Breast epithelium (tissue), 4 donors: ENCODE results near the gene LIN7A. TPM values are rescaled to one million over a fixed set of nuclear protein-coding genes. Genes with fewer than 3 reads are reported as not detected.

ENCODE experiments used
- DNase-seq, 2 donors: peaks; one replicate each; pipeline ENCODE4 v3.0.0-alpha.2; 2019; ENCODE audit warnings: low spot score in 2 of 2
- H3K27ac ChIP-seq, 2 donors: fragments of 200-600 bp; sonication (generic) in 1 of 2; one replicate each; pipeline ENCODE4 v1.5.1; 2016 to 2019; ENCODE audit warnings: mild to moderate bottlenecking in 1 of 2
- H3K27me3 ChIP-seq, 2 donors: fragments of 200-600 bp; sonication (generic) in 1 of 2; one replicate each; pipeline versions ENCODE4 v1.5.1 to v1.6.0; 2017 to 2019; ENCODE audit warnings: control low read depth in 1 of 2, mild to moderate bottlenecking in 1 of 2
- H3K36me3 ChIP-seq: fragments of 200-600 bp; one replicate; pipeline ENCODE4 v1.5.1; 2019
- H3K4me1 ChIP-seq, 2 donors: fragments of 200-600 bp; sonication (generic); one replicate each; pipeline ENCODE4 v1.5.1; 2016 to 2019; ENCODE audit warnings: control low read depth in 1 of 2
- H3K4me3 ChIP-seq, 3 donors: fragments of 200-600 bp; sonication (generic); 1 replicate in 2 of 3; 2 replicates in 1 of 3; pipeline ENCODE4 v1.5.1; 2016 to 2019; ENCODE audit warnings: mild to moderate bottlenecking in 3 of 3, moderate library complexity in 2 of 3
- H3K9me3 ChIP-seq, 2 donors: fragments of 200-600 bp; sonication (generic) in 1 of 2; one replicate each; pipeline ENCODE4 v1.5.1; 2016 to 2019; ENCODE audit warnings: control low read depth in 1 of 2
- POLR2A ChIP-seq: fragments of 450-650 bp; IDR thresholded peaks from one replicate; pipeline ENCODE4 v1.6.1; 2016; ENCODE audit warnings: antibody characterized with exemption, mild to moderate bottlenecking, moderate library complexity
- POLR2AphosphoS5 ChIP-seq, 3 donors: sonication (generic); formaldehyde crosslinking; IDR thresholded peaks; one replicate each; pipeline ENCODE4 v1.6.1; 2017; ENCODE audit warnings: antibody characterized with exemption in 3 of 3
- intact Hi-C: fragments of 100-400 bp; cut with DNase I; formaldehyde crosslinking; loops from one replicate; pipeline ENCODE4 v1.15.1; 2023; ENCODE audit warnings: low total_unique reads
- total RNA-seq, 3 donors: library from RNA; depleted of rRNA; stranded (reverse); fragments of >200 nt; gene quantifications; one replicate each; pipeline ENCODE4 v1.1.0, GENCODE V29; 2016
- TF ChIP-seq, protein P1 (sequence below), 3 donors: fragments of 450-650 bp; IDR thresholded peaks; one replicate each; pipeline ENCODE4 v1.5.1; 2016 to 2017; ENCODE audit warnings: antibody characterized with exemption in 3 of 3, mild to moderate bottlenecking in 3 of 3, moderate library complexity in 3 of 3

The LIN7A gene
- total RNA-seq, 3 donors from 2014 or later = 12.8 to 25.6 (median 13.1) TPM

DNA sequence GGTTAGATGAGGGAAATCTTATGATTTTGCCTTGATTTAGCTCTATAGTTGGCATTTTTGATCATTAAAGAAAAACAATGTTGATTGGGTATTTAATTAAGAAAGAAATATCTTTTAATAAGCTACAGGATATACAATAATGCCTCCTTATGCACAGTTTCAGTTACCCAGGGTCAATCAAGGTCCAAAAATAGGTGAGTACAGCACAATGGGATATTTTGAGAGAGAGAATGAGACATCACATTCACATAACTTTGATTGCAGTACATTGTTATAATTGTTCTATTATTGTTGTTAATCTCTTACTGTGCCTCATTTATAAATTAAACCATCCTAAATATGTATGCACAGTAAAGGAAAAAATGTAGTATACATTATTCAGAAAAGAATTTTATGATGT is 118.9 kb downstream of the LIN7A start:
- no peaks in the 10 kb centered on the region for H3K36me3 ChIP-seq
- H3K4me3 ChIP-seq = no peak overlapping the region
- no peaks in the 10 kb centered on the region for H3K27me3 ChIP-seq
- TF ChIP-seq, protein P1, sequence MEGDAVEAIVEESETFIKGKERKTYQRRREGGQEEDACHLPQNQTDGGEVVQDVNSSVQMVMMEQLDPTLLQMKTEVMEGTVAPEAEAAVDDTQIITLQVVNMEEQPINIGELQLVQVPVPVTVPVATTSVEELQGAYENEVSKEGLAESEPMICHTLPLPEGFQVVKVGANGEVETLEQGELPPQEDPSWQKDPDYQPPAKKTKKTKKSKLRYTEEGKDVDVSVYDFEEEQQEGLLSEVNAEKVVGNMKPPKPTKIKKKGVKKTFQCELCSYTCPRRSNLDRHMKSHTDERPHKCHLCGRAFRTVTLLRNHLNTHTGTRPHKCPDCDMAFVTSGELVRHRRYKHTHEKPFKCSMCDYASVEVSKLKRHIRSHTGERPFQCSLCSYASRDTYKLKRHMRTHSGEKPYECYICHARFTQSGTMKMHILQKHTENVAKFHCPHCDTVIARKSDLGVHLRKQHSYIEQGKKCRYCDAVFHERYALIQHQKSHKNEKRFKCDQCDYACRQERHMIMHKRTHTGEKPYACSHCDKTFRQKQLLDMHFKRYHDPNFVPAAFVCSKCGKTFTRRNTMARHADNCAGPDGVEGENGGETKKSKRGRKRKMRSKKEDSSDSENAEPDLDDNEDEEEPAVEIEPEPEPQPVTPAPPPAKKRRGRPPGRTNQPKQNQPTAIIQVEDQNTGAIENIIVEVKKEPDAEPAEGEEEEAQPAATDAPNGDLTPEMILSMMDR (IDR thresholded peaks at IDR 0.05) = no peak
- TF ChIP-seq POLR2AphosphoS5 (IDR thresholded peaks at IDR 0.05) (no peak), POLR2A (no peak)
- intact Hi-C loops = no loop called here
- H3K4me1 ChIP-seq = no peaks in the 10 kb centered on the region
- no peak for DNase-seq
- H3K27ac ChIP-seq = no peak overlapping the region
- H3K9me3 ChIP-seq = no peaks in the 10 kb centered on the region

DNA sequence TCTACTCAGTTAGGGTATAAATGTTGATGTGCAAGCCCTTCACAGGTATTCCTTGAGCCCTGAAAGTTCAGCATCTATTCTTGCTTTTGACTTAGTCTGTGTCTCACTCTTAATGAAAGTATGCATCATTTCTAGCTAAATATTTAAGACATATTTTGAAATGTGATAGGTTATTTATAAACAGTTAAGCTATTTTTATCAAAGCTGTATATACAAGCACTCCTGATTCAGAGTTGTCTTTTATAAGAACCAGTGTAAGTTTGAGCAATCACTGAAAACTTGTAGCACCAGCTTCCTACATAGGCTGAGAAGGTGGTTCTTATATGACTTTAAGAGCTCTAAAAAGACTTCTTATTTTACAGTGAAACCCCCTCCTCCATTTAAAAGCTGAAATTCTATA is 122.4 kb downstream of the LIN7A start:
- Histone ChIP-seq H3K27ac (no peak overlapping the region), H3K9me3 (no peaks in the 10 kb centered on the region), H3K27me3 (no peaks in the 10 kb centered on the region), H3K36me3 (no peaks in the 10 kb centered on the region), H3K4me1 (no peaks in the 10 kb centered on the region), H3K4me3 (no peak overlapping the region)
- DNase-seq = no peak
- TF ChIP-seq POLR2A (no peak), POLR2AphosphoS5 (IDR thresholded peaks at IDR 0.05) (no peak)
- TF ChIP-seq, protein P1 (IDR thresholded peaks at IDR 0.05) = no peak
- intact Hi-C loops = no loop called here

DNA sequence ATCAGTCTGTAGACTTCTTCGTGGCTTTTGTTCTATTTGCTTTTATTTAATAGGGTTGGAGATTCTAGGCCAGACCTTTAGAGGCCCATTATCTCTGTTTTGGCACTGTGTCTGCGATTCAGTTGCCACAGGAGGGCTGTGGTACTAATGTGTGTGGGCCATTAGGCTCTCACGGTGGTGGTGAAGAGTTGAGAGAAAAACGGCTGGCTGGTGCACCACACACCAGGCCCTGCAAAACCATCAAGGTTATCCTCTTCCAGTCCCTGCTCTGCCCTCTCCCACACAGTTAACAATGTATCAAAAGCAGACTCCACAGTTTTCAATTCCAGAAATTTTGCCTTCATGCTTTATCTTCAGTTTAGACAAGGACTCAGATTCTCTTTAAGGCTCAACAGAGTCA is 123.3 kb downstream of the LIN7A start:
- no peak overlapping the region for H3K27ac ChIP-seq
- intact Hi-C loops = no loop called here
- no peaks in the 10 kb centered on the region for H3K4me1 ChIP-seq
- H3K36me3 ChIP-seq = no peaks in the 10 kb centered on the region
- H3K27me3 ChIP-seq = no peaks in the 10 kb centered on the region
- H3K9me3 ChIP-seq = no peaks in the 10 kb centered on the region
- no peak for TF ChIP-seq POLR2A
- TF ChIP-seq, protein P1 (IDR thresholded peaks at IDR 0.05) = no peak
- no peak for TF ChIP-seq POLR2AphosphoS5 (IDR thresholded peaks at IDR 0.05)
- DNase-seq = no peak
- H3K4me3 ChIP-seq = no peak overlapping the region

DNA sequence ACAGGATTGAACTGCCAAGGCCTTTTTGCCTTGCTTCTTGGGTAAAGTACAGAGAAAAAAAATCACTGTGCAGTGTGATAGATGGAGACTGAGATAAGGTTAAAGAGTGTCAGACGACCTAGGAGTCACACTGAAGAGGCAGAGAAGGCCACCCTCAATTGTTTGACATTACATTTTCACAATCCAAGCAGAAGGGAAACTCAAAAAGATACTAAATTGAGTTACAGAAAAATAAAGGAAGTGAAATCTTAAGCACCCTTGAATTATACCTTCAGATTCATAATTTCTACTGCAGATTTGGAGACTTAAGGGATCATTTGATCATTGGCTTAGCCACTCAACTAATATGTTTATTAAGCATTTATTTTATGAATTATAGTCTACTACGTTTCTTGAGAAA is 123.9 kb downstream of the LIN7A start:
- TF ChIP-seq, protein P1 (IDR thresholded peaks at IDR 0.05) = no peak
- TF ChIP-seq POLR2AphosphoS5 (IDR thresholded peaks at IDR 0.05) = no peak
- TF ChIP-seq POLR2A = no peak
- intact Hi-C loops = no loop called here
- DNase-seq = no peak

DNA sequence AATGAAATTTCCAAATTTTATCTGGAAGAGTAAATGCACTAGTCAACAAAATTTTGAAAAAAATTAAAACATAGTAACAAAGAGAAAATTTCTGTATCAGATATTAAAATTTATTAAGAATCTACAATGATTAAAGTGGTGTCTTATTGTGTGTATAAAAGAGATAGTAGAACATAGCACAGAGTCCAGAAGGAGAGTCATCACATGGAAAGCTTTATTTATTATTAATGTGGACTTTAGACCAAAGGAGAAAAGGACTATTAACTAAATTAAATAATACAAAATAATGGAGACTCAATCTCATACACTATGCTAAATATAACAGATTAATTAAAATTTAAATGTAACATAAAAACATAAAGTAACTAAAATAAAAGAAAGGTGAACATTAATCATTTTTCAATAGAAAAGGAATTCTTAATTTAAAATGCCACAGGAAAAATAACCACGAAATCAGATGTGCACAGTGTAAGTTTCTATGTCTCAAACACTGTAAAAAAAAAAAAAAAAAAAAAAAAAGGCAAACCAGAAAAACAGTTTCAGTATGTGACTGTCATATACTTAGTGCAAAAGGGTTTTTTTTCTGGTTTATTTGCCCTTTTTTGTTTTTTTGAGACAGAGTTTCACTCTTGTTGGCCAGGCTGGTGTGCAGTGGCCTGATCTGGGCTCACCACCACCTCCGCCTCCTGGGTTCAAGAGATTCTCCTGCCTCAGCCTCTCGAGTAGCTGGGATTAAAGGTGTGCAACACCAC is 125.6 kb downstream of the LIN7A start:
- intact Hi-C loops = no loop called here
- H3K4me3 ChIP-seq = no peak overlapping the region

More for the DNA sequence above, 123.9 kb downstream of the LIN7A start:
- H3K9me3 ChIP-seq = no peaks in the 10 kb centered on the region
- no peak overlapping the region for H3K27ac ChIP-seq
- no peaks in the 10 kb centered on the region for H3K27me3 ChIP-seq
- H3K36me3 ChIP-seq = no peaks in the 10 kb centered on the region
- H3K4me1 ChIP-seq = no peaks in the 10 kb centered on the region
- no peak overlapping the region for H3K4me3 ChIP-seq

More for the DNA sequence above, 125.6 kb downstream of the LIN7A start:
- Histone ChIP-seq H3K4me1 (no peaks in the 10 kb centered on the region), H3K27ac (no peak overlapping the region), H3K27me3 (no peaks in the 10 kb centered on the region), H3K9me3 (no peaks in the 10 kb centered on the region), H3K36me3 (no peaks in the 10 kb centered on the region)
- no peak for DNase-seq
- TF ChIP-seq, protein P1 (IDR thresholded peaks at IDR 0.05) = no peak
- TF ChIP-seq POLR2A (no peak), POLR2AphosphoS5 (IDR thresholded peaks at IDR 0.05) (no peak)
